NT2/D1 (cell line): ENCODE results near the gene SEC63.
"Not testable (repeated sequence)": the region's sequence is repeated elsewhere in the genome, so short reads cannot be mapped to it uniquely, and the experiment has no call there.

ENCODE experiments used
- DNase-seq: peaks from one replicate; pipeline ENCODE4 v3.0.0-alpha.2; 2011; ENCODE audit warnings: low read depth, low spot score
- H3K27me3 ChIP-seq: 2 replicates; pipeline ENCODE4 v1.6.0; 2011; ENCODE audit warnings: mild to moderate bottlenecking; ENCODE audit not compliant: insufficient read length, insufficient read depth
- H3K36me3 ChIP-seq: 2 replicates; pipeline ENCODE4 v1.6.1; 2011; ENCODE audit warnings: mild to moderate bottlenecking, low read length, mixed read lengths; ENCODE audit not compliant: insufficient read depth, insufficient read length
- H3K4me1 ChIP-seq: 2 replicates; pipeline ENCODE4 v1.5.1; 2011; ENCODE audit not compliant: insufficient read depth, insufficient read length
- H3K4me3 ChIP-seq: 2 replicates; pipeline ENCODE4 v1.5.1; 2011; ENCODE audit warnings: low read depth; ENCODE audit not compliant: insufficient read length
- H3K9ac ChIP-seq: 2 replicates; pipeline ENCODE4 v1.6.0; 2011; ENCODE audit warnings: low read depth; ENCODE audit not compliant: insufficient read length
- H3K9me3 ChIP-seq: 2 replicates; pipeline ENCODE4 v1.5.1; 2011; ENCODE audit warnings: mild to moderate bottlenecking, low read length; ENCODE audit not compliant: insufficient read depth
- SUZ12 ChIP-seq: IDR thresholded peaks from 2 replicates; pipeline ENCODE4 v1.6.1; 2011; ENCODE audit not compliant: insufficient read length, insufficient read depth; ENCODE audit errors: extremely low read depth
- YY1 ChIP-seq: IDR thresholded peaks from 2 replicates; pipeline ENCODE4 v1.6.1; 2011; ENCODE audit not compliant: insufficient read length, insufficient read depth
- ZNF274 ChIP-seq: IDR thresholded peaks from 2 replicates; pipeline ENCODE4 v1.6.1; 2011; ENCODE audit warnings: mild to moderate bottlenecking, low read depth, low read length

The SEC63 gene

GRCh38 chr6:107957909-107958688, at the start of gene SEC63:
SEC63 (minus strand) TSS chr6:107958208; CDS start chr6:107958009, 199 bp downstream.
- Histone ChIP-seq H3K9me3 (no peaks in the 10 kb centered on the region), H3K9ac (peak within 1 kb of the TSS; percentile 94), H3K4me3 (peak within 1 kb of the TSS; percentile 80), H3K27me3 (no peaks in the 10 kb centered on the region), H3K36me3 (peaks cover 4% of the 10 kb centered on the region), H3K4me1 (no peaks in the 10 kb centered on the region)
- DNase-seq: peak; percentile 85
- TF ChIP-seq YY1 (no peak), ZNF274 (no peak), SUZ12 (no peak)

- Histone ChIP-seq H3K36me3 (no peaks in the 10 kb centered on the region), H3K4me3 (no peak overlapping the region), H3K4me1 (no peaks in the 10 kb centered on the region), H3K27me3 (no peaks in the 10 kb centered on the region), H3K9me3 (peaks cover 7% of the 10 kb centered on the region; the same call in 1 of the 2 replicates), H3K9ac (no peak overlapping the region)
- no peak for DNase-seq
- TF ChIP-seq ZNF274 (no peak), SUZ12 (no peak), YY1 (no peak)
Measured at GRCh38 chr6:108005961-108006360, 48.0 kb upstream of the SEC63 start.

- H3K4me1 ChIP-seq: no peaks in the 10 kb centered on the region
- no peak overlapping the region for H3K9ac ChIP-seq
- no peak for TF ChIP-seq ZNF274
- DNase-seq: no peak
- H3K36me3 ChIP-seq: no peaks in the 10 kb centered on the region
- no peaks in the 10 kb centered on the region for H3K27me3 ChIP-seq
- peaks cover 7% of the 10 kb centered on the region; the same call in 1 of the 2 replicates for H3K9me3 ChIP-seq
- H3K4me3 ChIP-seq: no peak overlapping the region
Measured at GRCh38 chr6:108004861-108005260, 46.9 kb upstream of the SEC63 start.

- Histone ChIP-seq H3K9me3 (no peaks in the 10 kb centered on the region), H3K36me3 (no peaks in the 10 kb centered on the region), H3K9ac (no peak overlapping the region), H3K4me3 (no peak overlapping the region), H3K27me3 (no peaks in the 10 kb centered on the region), H3K4me1 (peaks cover 2% of the 10 kb centered on the region)
- TF ChIP-seq SUZ12 (no peak), ZNF274 (no peak), YY1 (no peak)
- DNase-seq: peak; percentile 66
Measured at GRCh38 chr6:108002365-108003221, 44.6 kb upstream of the SEC63 start.

- Histone ChIP-seq H3K9me3 (no peaks in the 10 kb centered on the region), H3K4me3 (no peak overlapping the region), H3K4me1 (peaks cover 2% of the 10 kb centered on the region), H3K27me3 (no peaks in the 10 kb centered on the region), H3K9ac (no peak overlapping the region), H3K36me3 (no peaks in the 10 kb centered on the region)
- DNase-seq: no peak
- TF ChIP-seq SUZ12 (no peak), YY1 (no peak), ZNF274 (no peak)
Measured at GRCh38 chr6:108001696-108002231, 43.8 kb upstream of the SEC63 start.

GRCh38 chr6:108000259-108000658, 42.3 kb upstream of the SEC63 start:
- not testable (repeated sequence) for H3K4me3 ChIP-seq, DNase-seq, H3K4me1 ChIP-seq, H3K36me3 ChIP-seq, H3K27me3 ChIP-seq, H3K9me3 ChIP-seq, H3K9ac ChIP-seq

GRCh38 chr6:107999341-107999740, 41.3 kb upstream of the SEC63 start:
- H3K9me3 ChIP-seq: no peaks in the 10 kb centered on the region
- H3K36me3 ChIP-seq: no peaks in the 10 kb centered on the region
- DNase-seq: no peak
- H3K9ac ChIP-seq: no peak overlapping the region
- peaks cover 2% of the 10 kb centered on the region for H3K4me1 ChIP-seq
- no peak for TF ChIP-seq SUZ12
- TF ChIP-seq YY1: no peak
- TF ChIP-seq ZNF274: no peak
- no peaks in the 10 kb centered on the region for H3K27me3 ChIP-seq
- no peak overlapping the region for H3K4me3 ChIP-seq
